Activated CD8-positive, alpha-beta memory T cell treated with anti-CD3 and anti-CD28 coated beads for 1 hour (primary cell): ENCODE results near the gene IL2RA.
"Not testable (repeated sequence)": the region's sequence is repeated elsewhere in the genome, so short reads cannot be mapped to it uniquely, and the experiment has no call there.

Experiments used
- DNase-seq, 2 donors: peaks; one replicate each; pipeline ENCODE4 v3.0.0-alpha.2; 2020; ENCODE audit warnings: low read depth in 1 of 2; ENCODE audit errors: extremely low read depth in 1 of 2

Gene IL2RA

GRCh38 chr10:6018422-6018821 is 43.7 kb downstream of the IL2RA start:
- no peak for DNase-seq

GRCh38 chr10:6017781-6018354 is 44.3 kb downstream of the IL2RA start:
- no peak for DNase-seq

GRCh38 chr10:6014241-6014761 is 47.9 kb downstream of the IL2RA start:
- DNase-seq: peak; percentile 29 to 36

DNA sequence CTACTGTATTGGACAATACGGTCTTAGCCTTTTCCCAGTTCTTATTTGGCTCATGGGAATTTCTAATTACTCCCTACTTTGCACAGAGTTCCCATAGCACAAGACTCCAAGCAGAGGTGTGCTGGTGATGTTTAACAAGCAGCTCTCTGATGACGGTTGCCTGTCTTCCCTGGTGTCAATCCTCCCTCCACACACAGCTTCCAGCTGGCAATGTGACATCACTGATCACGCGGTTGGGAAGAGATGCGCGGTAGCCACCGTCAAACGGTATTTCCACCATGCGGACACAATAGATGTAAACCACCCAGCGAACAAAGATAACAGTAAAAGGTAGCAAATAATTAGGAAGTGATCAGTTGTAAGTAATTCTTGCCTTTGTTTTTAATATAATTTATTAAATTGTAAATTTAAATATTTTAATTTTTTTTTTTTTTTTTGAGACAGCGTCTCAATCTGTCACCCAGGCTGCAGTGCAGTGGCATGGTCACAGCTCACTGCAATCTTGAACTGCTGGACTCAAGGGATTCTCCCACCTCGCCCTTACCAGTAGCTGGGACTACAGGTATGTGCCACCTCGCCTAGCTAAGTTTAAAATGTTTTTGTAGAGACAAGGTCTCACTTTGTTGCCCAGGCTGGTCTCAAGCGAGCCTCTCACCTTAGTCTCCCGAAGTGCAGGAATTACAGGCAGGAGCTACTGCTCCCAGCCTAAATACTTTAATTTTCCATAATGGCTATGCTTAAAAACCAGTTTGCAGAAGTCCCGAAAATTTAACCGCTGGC is 48.6 kb downstream of the IL2RA start:
- no peak for DNase-seq

- DNase-seq: no peak
These were observed 49.9 kb downstream of the IL2RA start for GRCh38 chr10:6012121-6012905.

DNA sequence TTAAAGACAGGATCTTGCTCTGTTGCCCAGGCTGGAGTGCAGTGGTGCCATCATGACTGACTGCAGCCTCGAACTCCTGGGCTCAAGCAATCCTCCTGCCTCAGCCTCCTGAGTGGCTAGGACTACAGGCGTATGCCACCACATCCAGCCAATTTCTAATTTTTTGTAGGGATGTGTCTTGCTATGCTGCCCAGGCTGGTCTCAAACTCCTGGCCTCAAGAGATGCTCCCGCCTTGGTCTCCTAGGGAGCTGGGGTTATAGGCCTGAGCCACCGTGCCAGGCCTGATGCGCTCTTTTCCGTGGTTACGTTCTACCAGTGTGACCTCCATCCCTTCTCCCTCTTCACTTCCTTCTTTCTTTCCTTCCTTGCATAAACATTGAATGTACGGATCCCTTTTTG is 50.6 kb downstream of the IL2RA start:
- DNase-seq: no peak

- DNase-seq: no peak
These were observed 51.6 kb downstream of the IL2RA start for GRCh38 chr10:6010569-6010968.

GRCh38 chr10:6009961-6010360 is 52.2 kb downstream of the IL2RA start:
- no peak for DNase-seq

DNA sequence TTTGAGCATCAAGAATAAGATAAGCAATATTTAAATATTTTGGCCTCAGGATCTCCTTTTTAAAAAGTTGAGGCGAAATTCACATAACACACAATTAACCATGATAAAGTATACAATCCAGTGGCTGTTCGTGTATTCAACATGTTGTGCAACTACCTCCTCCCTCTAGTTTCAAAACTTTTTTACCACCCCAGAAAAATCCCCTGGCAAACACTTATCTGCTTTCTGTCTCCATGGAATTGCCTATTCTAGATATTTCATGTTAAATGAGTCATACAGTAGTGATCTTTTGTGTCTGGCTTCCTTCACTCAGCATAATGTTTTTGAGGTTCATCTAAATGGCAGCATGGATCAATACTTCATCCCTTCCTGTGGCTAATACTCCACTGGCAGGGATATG is 53.0 kb downstream of the IL2RA start:
- DNase-seq: no peak

- DNase-seq: no peak
These were observed 53.5 kb downstream of the IL2RA start for GRCh38 chr10:6008497-6009142.

- no peak for DNase-seq
These were observed 55.2 kb downstream of the IL2RA start for GRCh38 chr10:6006991-6007390.

- no peak for DNase-seq
These were observed 55.6 kb downstream of the IL2RA start for GRCh38 chr10:6006546-6006945.

DNA sequence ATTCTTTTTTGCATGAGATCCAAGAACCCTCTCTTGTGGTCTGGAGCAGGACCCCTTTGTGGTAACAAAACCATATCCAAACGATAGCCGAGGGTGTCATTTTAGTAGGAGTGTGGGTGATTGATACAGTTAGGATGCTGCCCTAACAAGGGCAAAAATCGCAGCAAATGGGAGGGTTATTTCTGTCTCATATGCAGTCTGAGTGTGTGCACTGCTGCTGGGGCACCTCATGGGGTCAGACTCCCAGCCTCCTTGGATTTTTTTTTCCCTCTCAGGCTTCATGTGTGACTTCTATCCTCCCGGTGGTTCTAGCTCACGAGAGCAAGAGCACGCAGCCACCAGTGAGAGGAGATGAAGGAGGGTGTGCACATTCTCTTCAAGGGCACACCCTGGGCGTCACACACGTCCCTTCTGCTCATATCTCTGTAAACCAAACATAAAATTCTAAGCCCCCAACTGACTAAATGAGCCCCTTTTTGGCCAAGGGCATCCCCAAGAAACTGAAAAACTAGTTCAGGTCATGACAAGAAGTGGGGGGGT is 56.2 kb downstream of the IL2RA start:
- no peak for DNase-seq

GRCh38 chr10:6005161-6005804 is 56.9 kb downstream of the IL2RA start:
- not testable (repeated sequence) for DNase-seq

GRCh38 chr10:6002809-6003510 is 59.2 kb downstream of the IL2RA start:
- no peak for DNase-seq

DNA sequence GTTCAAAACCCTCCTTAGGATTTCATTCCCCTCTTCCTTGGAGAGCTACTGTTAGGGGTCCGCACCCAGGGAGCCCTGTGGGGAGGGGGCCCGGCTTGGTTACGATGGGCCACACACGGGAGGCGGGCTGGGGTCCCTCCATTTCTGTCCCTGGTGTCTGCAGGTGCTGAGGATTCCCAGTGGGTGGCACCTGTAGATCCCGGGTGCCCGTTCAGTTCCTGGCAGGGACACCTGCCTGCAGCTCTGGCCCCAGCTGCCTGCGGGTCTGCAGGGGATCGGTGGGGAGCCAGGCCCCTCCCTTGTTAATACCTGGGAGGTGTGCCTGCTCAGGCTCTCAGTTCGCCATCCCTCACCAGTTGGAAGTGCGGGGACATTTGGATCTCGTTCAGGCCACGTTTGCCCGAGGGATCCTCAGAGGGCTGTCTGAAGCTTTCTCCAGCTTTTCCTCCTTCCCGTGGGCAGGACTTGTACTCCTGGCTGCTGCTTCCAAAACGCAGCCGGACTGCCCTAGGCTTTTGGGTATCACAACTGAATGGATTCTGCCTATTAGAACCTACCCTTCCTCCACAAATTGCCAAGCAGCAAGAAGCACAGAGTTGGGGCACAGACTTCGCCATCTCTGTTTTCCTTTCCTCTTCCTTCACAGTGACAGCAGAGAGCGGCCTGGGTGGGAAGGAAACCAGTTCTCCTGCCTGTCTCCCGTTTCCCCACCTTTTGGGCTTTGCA is 62.6 kb downstream of the IL2RA start:
- DNase-seq: no peak

DNA sequence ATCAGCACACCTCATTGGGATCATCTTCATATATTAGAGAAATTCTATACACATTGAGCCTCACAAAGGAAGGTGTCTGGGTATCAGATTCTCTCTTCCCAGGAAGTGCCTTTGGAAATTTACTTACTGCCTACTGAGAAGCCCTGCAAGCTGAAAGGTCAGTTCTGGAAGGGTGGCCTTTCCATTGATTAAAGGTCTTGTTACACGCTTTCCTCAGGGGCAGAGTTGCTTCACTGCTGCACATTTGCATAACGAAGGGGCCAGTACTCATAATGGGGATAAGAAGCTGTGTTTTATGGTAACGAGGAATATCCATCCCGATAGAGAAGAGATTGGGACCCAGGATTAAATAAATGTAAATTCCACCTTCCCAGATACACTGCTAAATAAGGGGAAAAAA is 65.5 kb downstream of the IL2RA start:
- no peak for DNase-seq

- DNase-seq: no peak
These were observed 69.8 kb downstream of the IL2RA start for GRCh38 chr10:5992398-5992797.

GRCh38 chr10:5991708-5992107 is 70.5 kb downstream of the IL2RA start:
- DNase-seq: no peak
